ENCODE results near the gene PSMD11.
"Not testable (repeated sequence)": the region's sequence is repeated elsewhere in the genome, so short reads cannot be mapped to it uniquely, and the experiment has no call there.

The PSMD11 gene

GRCh38 chr17:32515677-32516383, 71.5 kb downstream of the PSMD11 start:
- no peak for DNase-seq

GRCh38 chr17:32516450-32516849, 72.1 kb downstream of the PSMD11 start:
- DNase-seq = no peak

GRCh38 chr17:32516940-32517701, 72.8 kb downstream of the PSMD11 start:
- no peak for DNase-seq

- no peak for DNase-seq
Observed at GRCh38 chr17:32517982-32518381, 73.7 kb downstream of the PSMD11 start.

- DNase-seq = no peak
Observed at GRCh38 chr17:32518646-32519227, 74.4 kb downstream of the PSMD11 start.

- DNase-seq = peak; percentile 56
Observed at GRCh38 chr17:32519228-32520103, 75.2 kb downstream of the PSMD11 start.

- peak; percentile 57 for DNase-seq
Observed at GRCh38 chr17:32520104-32520701, 75.9 kb downstream of the PSMD11 start.

GRCh38 chr17:32520737-32521404, 76.6 kb downstream of the PSMD11 start:
- DNase-seq = no peak

- DNase-seq = no peak
Observed at GRCh38 chr17:32523017-32523680, 78.8 kb downstream of the PSMD11 start.

GRCh38 chr17:32523827-32524552, 79.7 kb downstream of the PSMD11 start:
- DNase-seq = no peak

GRCh38 chr17:32524553-32524880, 80.2 kb downstream of the PSMD11 start:
- DNase-seq = not testable (repeated sequence)

GRCh38 chr17:32525122-32525521, 80.8 kb downstream of the PSMD11 start:
- DNase-seq = no peak

GRCh38 chr17:32527146-32527545, 82.8 kb downstream of the PSMD11 start:
- DNase-seq = no peak

GRCh38 chr17:32528825-32529224, 84.5 kb downstream of the PSMD11 start:
- DNase-seq = no peak

GRCh38 chr17:32529604-32530003, 85.3 kb downstream of the PSMD11 start:
- DNase-seq = no peak
